ENCODE results near the gene OAT. TPM values are rescaled to one million over a fixed set of nuclear protein-coding genes. Genes with fewer than 3 reads are reported as not detected.

OAT gene
- total and polyA plus RNA-seq, 2 of the 4 experiments (the other 2 are of a cell fraction) = 110 to 152 TPM

DNA sequence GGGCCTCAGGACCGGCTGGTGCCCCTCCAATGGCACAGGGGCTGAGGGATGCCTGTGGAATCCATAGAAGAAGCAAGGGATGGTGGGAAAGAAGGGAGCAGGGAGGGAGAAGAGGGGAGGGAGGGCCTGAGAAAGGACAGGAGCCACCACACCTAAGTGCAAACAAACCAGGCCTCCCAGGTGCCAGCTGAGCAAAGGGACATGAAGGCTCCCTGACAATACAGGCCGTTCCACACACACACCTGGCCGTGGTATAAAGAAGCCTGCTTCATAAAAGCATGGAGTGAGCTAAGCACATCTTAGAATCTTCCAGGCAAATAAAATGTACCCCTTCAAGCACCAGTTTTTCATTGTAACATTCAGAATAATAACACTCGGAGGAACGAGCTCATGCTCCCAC, 54.0 kb downstream of the OAT start:
- Histone ChIP-seq H3K9ac (ENCODE audit: low read depth, low read length) (no peak overlapping the region), H2AK9ac (replicated peaks; ENCODE audit: low read depth, low read length, poor library complexity) (no peak overlapping the region), H3K4me3 (ENCODE audit: insufficient read depth, low read depth, low read length) (no peak overlapping the region), H2BK20ac (ENCODE audit: low read depth, low read length) (no peak overlapping the region), H3K14ac (replicated peaks; ENCODE audit: low read depth, low read length) (no peak overlapping the region), H3K36me3 (ENCODE audit: control insufficient read depth, insufficient read depth, low read length) (no peaks in the 10 kb centered on the region), H3K4me2 (ENCODE audit: low read depth, low read length) (no peak overlapping the region), H4K8ac (ENCODE audit: low read depth in 2 of 2, low read length in 2 of 2) (no peak overlapping the region), H4K20me1 (ENCODE audit: insufficient read depth, low read length) (no peaks in the 10 kb centered on the region), H3K56ac (ENCODE audit: extremely low read depth, insufficient read depth, low read length) (no peak overlapping the region), H3K27ac (ENCODE audit: insufficient read depth, low read length) (no peak overlapping the region), H4K5ac (ENCODE audit: low read depth, low read length) (no peak overlapping the region), H2BK15ac (ENCODE audit: low read depth, low read length) (no peak overlapping the region), H3K9me1 (ENCODE audit: insufficient read depth, low read length) (no peaks in the 10 kb centered on the region), H2BK120ac (ENCODE audit: low read depth, low read length) (no peak overlapping the region), H4K91ac (ENCODE audit: insufficient read depth, low read depth, low read length) (no peak overlapping the region), H3K9me3 (ENCODE audit: control insufficient read depth, insufficient read depth, low read length) (no peaks in the 10 kb centered on the region), H2AFZ (replicated peaks; ENCODE audit: low read length, poor library complexity) (no peak overlapping the region), H3K4me1 (ENCODE audit: control insufficient read depth, insufficient read depth, low read length) (no peaks in the 10 kb centered on the region), H3K23ac (ENCODE audit: low read depth, low read length) (no peak overlapping the region), H3K18ac (ENCODE audit: low read depth, low read length) (no peak overlapping the region), H3K4ac (ENCODE audit: low read depth, low read length) (no peak overlapping the region), H2AK5ac (ENCODE audit: low read depth, low read length) (no peak overlapping the region), H2BK5ac (ENCODE audit: low read depth, low read length, poor library complexity, severe bottlenecking) (no peak overlapping the region), H3K79me1 (ENCODE audit: low read depth in 1 of 2, low read length in 2 of 2) (no peaks in the 10 kb centered on the region), H3K27me3 (ENCODE audit: control insufficient read depth, insufficient read depth, low read length) (peaks cover 2% of the 10 kb centered on the region)
- DNase-seq (no peak), ATAC-seq (ENCODE audit: low read depth) (no peak)
- ChIA-PET POLR2A (ENCODE audit: unreplicated experiment) (no interaction called here), CTCF (no interaction called here)
- TF ChIP-seq MXI1 (IDR thresholded peaks at IDR 0.05; ENCODE audit: borderline replicate concordance, low read depth, low read length) = no peak
- TF ChIP-seq CEBPB (IDR thresholded peaks at IDR 0.05; ENCODE audit: low read depth, low read length) = no peak
- TF ChIP-seq, protein P1, sequence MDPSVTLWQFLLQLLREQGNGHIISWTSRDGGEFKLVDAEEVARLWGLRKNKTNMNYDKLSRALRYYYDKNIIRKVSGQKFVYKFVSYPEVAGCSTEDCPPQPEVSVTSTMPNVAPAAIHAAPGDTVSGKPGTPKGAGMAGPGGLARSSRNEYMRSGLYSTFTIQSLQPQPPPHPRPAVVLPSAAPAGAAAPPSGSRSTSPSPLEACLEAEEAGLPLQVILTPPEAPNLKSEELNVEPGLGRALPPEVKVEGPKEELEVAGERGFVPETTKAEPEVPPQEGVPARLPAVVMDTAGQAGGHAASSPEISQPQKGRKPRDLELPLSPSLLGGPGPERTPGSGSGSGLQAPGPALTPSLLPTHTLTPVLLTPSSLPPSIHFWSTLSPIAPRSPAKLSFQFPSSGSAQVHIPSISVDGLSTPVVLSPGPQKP (IDR thresholded peaks at IDR 0.05; ENCODE audit: borderline replicate concordance, low read depth, low read length) = no peak
- no peak for TF ChIP-seq MAFK (IDR thresholded peaks at IDR 0.05; ENCODE audit: low read depth, low read length)
- no TSS peak for BruUV-seq (replicated peaks)
- in situ Hi-C loops (cut with MboI; ENCODE audit: low sequenced_read_pairs) = no loop called here
- intact Hi-C loops (cut with micrococcal nuclease) = no loop called here
- WGBS, 2 experiments (ENCODE audit: extremely low coverage in 2 of 2, insufficient read length in 1 of 2) = 59% methylated on average over 4 of the region's 5 CpGs; no CpG with 5 or more reads in 1 of the 2 experiments
- dilution Hi-C loops (cut with HindIII; ENCODE audit: low sequenced_read_pairs, unreplicated experiment) = no loop called here
